HG03139 (cell line): ENCODE results near the gene CAPN5.
A peak's percentile ranks its signal among the peaks of the same experiment; 100 is the strongest.
"Not testable (repeated sequence)": the region's sequence is repeated elsewhere in the genome, so short reads cannot be mapped to it uniquely, and the experiment has no call there.

Experiments
- ATAC-seq: cut with Tn5 transposase; IDR thresholded peaks from one replicate; pipeline ENCODE4 v1.9.1; 2021; ENCODE audit not compliant: unreplicated experiment

The CAPN5 gene

DNA sequence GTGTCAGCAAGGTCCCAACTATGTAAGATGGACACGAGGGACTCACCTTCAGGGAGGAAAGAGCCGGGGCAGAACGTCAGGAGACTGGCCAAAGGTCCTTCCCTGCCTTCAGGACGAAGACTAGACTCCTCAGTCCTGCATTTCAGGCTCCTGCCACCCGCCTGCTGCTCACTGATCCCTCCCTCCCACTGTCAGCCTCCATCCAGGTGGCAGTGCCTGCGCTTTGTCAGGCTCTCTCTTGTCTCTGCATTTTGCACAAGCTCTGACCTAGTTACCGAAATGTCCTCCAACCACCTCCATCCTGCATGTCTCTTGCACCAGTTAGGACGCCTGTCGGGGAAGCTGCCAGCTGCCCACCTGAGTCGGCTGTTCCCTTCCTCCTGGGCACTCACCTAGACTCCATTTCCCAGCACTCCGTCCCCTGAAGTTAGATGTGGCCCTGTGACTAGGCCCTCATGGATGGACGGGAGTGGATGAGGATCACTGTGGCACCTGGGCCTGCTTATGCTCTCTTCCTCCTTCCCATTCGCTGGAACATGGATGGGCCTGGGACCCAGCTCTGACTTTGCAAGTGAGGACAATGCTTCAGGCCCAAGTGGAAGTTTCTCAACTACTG lies 24.6 kb upstream of the CAPN5 start:
- no peak for ATAC-seq

DNA sequence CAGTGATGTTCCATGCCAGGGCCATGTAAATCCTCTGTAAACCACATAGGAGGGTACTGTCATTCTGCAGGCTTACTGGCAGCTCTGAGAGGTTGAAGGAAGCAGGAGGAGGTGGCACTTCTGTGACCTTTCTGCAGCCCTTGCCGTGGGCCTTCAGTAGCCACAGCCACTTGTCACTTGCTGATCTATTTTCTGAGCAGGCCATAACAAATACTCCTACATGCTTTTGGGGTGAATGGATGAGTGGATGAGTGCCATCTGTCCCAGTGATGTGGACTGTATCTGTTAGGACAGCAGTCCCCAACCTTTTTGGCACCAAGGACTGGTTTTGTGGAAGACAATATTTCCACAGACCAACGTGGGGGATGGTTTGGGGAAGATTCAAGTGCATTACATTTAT lies 22.4 kb upstream of the CAPN5 start:
- no peak for ATAC-seq

DNA sequence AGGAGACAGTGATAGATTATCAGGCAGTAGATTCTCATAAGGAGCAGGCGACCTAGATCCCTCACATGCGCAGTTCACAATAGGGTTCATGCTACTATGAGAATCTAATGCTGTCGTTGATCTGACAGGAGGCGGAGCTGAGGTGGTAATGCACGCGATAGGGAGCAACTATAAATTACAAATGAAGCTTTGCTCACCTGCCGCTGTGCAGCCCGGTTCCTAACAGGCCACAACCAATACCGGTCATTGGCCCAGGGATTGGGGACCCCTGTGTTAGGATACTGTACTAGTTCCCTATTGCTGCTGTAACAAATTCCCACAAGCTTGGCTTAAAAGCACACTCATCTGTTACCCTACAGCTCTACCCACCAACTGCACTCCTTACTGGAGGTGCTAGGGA lies 21.9 kb upstream of the CAPN5 start:
- ATAC-seq, result no peak

DNA sequence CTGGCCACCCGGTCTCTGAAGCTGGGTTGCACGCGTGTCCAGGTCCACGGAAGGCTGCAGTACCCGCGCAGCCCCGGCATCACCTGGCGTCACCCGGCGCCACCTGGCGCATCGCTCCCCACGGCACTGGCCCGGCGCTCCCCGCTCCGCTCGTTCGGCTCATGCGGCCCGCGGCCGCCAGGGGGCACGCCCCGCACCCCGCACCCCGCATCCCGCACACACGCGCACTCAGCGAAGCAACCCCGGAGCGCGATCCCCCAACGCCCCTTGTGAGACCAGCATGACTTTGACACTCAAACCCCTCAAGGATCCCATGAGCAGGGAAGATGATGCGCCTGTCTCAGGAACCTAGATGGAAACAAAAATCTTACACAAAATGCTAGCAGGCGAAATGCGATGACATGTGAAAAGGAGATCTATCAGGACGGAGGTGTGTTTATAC lies 20.7 kb upstream of the CAPN5 start:
- no peak for ATAC-seq

DNA sequence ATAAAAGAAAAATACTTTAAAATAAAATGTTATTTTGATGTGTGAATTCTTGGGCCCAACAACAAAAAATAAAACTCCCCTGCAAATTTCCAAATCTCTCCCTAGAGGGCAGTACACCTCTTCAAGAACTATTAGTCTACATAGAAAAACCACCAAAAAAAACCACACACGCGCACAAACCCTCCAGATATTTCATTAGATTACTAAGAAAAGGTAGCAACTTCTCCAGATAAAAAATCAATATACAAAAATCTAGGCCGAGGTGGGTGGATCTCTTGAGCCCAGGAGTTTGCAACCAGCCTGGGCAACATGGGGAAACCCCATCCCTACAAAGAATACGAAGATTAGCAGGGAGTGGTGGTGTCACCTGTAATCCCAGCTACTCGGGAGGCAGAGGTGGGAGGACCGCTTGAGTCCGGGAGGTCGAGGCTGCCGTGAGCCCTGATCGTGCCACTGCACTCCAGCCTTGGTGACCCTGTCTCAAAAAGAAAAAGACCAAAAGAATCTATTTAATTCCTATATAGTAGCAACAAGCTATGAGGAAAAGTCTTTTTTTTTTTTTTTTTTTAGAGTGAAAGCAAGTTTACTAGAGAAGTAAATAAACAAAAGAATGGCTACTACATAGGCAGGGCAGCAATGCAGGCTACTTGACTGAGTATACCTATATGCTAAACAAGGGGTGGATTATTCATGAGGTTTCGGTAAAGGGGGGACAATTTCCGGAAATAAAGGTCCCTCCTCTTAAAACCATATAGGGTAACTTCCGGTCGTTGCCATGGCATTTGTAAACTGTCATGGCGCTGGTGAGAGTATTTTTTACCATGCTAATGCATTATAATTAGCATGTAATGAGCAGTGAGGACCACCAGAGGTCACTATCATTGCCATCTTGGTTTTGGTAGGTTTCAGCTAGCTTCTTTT lies 19.5 kb upstream of the CAPN5 start:
- ATAC-seq, result peak; percentile 74

DNA sequence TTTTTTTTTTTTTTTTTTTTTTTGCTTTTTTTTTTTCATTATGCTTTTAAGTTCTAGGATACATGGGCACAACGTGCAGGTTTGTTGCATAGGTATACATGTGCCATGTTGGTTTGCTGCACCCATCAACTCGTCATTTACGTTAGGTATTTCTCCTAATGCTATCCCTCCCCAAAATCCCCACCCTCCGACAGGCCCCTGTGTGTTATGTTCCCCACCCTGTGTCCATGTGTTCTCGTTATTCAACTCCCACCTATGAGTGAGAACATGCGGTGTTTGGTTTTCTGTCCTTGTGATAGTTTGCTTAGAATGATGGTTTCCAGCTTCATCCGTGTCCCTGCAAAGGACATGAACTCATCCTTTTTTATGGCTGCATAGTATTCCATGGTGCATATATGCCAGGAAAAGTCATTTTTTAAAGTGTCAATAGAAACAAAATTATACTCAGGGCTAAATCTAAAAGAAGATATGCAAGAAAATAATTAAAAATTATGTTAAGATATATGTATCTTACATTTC lies 18.8 kb upstream of the CAPN5 start:
- ATAC-seq, result not testable (repeated sequence)

DNA sequence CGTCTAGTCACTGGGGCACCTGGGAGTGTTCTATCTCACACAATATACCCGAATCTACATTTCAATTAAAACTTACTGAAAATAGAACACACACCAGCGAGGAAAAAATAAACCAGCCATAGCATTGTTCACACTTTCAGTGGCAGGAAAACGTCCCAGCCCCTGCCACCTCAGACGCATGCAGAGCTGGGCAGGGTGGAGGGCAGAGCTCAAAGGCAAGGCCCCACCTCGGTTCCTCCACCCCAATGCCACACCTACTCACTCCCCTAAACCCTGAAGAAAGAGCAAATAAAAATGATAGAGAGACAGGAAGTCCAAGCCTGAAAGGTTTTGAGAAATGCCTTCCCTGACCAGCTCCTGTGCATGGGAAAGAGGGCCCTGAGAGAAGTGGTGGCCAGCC lies 17.7 kb upstream of the CAPN5 start:
- no peak for ATAC-seq

DNA sequence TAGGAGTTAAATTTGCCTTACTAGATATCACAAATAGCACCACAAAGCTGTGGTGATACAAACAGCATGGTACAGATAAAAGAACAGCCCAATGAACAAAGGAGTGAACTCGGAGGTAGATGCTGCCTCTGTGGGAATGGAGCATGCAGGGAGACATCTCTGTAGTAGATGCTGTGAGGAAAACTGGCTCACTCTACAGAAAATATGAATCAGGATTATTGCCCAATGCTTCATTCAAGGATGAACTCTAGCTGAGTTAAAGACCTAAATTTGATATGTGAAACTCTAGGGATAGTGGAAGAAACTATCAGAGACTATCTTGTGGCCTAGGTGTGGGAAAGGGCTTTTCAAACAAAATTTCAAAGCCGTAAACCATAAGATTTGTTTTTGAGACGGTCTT lies 15.3 kb upstream of the CAPN5 start:
- no peak for ATAC-seq

DNA sequence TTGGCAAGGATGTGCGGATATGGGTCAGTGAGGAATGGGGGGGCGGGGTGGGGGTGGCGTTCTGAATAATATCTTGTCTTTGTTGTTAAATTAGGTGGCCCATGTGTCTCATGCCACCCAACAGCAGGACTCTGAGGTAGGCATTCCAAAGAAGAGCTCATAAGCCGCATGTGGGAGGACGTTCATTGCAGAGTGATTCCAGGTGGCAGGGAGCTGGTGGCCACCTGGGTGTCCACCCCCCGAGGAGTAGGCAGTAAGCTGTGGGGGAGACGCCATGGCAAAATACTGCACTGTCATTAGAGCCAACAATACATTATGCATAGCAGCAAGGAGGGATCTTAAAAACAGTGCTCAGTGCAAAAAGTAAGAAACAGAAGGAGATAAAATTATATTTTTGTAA lies 14.3 kb upstream of the CAPN5 start:
- no peak for ATAC-seq

DNA sequence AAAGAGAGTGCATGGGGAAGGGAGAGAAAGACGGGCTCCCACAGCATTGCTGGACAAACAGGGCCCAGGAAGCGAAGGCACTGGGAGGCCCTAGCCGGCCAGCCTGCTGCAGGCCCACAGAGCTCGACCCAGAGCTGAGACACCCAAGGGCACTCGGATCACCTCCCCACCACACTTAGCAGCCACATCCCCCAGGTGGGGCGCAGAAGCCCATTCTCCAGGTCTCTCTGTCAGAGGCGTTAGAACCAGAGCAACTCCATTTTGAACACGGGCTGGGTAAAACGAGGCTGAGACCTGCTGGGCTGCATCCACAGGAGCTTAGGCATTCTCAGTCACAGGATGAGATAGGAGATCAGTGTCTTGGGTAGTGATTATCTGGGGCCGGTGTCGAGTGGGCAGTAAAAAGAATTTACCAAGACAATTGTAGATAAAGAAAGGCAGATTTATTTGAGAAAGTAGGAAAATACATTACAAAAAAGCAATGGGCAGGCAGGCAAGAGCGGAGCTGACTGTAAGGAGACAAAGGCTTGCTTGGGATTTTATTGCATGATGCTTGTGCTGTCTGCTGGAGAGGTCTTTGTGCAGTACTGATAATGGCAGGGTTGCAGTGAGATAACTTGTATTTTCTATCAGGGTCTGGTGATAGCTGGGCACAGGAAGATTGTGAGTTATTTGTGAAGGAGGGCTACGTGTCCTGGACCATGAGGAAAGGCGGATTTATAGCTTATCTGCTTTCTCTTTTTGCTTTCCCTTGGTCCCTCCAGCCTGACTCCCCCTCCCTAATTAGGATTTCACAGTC lies 13.4 kb upstream of the CAPN5 start:
- ATAC-seq, result no peak

DNA sequence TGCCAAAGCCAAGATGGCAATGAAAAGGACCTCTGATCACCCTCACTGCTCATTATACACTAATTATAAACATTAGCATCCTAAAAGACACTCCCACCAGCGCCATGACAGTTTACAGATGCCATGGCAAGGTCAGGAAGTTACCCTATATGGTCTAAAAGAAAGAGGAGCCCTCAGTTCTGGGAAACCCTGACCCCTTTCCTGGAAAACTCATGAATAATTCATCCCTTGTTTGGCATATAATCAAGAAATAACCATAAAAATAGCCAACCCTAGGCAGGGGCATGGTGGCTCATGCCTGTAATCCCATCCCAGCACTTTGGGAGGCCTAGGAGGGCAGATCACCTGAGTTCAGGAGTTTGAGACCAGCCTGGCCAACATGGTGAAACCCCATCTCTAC lies 12.7 kb upstream of the CAPN5 start:
- no peak for ATAC-seq

DNA sequence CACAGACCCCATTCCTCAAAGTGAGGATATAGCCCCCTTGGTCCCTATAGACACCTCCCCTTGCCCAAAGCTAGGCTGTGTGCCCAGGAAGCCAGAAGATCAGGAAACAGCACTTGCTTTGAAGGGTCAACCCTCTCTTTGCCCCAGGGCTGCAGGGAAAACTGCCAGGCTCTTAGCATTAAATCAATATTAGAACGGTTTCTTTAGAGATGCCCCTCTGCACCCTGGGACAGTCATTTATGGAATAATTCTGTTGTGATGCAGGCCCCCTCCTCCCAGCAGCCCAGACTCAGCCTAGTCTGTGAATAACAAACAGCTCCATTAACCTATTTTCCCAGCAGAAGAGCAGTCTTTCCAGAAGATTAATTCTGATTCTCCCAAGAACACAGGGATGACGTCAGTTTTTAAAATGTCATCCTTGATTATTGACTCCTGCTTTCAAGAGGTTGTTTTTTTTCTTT lies 11.6 kb upstream of the CAPN5 start:
- ATAC-seq, result no peak

DNA sequence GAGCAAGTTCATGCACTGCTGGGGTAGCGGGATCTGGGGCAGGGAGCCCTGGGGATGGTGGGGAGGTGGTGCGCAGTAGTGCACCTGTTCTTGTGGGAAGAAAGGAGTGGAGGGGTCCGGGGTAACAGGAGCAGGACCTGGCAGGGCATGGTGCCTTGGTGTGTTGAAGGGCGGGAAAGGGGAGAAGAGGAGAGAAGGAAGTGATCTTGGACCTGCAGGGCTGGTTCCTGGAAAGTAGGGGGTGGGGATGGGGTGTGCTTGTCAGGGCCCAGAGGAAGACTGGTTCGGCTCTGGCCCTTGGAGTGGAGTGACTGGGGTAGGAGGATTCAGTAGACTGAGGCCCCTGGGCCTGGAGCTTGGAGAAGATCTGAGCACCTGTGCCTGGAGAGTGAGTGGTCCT lies 10.9 kb upstream of the CAPN5 start:
- ATAC-seq, result no peak

DNA sequence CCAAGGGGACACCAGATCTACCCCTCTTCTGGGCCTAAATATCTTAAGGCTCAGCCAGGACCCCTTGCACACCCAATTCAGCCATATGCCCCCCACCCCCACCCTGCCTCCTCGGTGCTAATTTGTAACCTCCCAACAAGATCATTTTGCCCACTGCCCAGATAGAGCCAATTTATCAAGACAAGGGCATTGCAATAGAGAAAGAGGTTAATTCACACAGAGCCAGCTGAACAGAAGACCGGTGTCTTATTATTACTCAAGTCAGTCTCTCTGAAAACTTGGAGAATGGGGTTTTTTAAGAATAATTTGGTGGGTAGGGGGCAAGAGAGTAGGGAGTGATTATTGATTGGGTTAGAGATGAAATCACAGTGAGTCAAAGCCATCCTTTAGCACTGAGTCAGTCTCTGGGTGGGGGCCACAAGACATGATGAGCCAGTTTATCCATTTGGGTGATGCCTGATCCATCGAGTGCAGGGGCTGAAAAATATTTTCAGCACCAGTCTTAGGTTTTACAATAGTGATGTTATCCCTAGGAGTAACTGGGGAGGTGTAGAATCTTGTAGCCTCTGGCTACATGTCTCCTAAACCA lies 9.9 kb upstream of the CAPN5 start:
- no peak for ATAC-seq

DNA sequence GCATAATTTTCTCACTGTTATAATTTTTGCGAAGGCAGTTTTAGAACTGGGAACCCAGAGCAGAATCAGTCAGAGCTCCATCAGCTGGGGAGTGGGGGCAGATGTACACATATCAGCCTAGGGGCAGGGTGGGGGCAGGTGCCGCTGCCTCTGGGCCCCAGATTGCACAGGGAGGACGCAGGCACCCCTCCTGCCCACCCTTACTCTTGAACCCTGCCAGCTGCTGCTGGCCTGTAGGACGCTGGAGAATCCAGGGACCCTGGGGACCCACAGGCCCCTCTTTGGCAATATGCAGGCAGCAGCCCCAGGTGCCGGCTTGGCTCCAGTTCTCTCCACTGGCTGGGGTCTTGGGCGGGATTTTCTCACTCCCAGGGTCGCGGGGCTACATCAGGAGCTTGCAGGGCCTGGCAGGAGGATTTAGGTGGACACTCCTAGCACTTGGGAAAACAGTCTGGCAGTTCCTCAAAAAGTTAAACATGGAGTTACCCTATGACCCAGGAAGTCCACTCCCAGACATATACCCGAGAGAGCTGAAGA lies 8.8 kb upstream of the CAPN5 start:
- no peak for ATAC-seq

DNA sequence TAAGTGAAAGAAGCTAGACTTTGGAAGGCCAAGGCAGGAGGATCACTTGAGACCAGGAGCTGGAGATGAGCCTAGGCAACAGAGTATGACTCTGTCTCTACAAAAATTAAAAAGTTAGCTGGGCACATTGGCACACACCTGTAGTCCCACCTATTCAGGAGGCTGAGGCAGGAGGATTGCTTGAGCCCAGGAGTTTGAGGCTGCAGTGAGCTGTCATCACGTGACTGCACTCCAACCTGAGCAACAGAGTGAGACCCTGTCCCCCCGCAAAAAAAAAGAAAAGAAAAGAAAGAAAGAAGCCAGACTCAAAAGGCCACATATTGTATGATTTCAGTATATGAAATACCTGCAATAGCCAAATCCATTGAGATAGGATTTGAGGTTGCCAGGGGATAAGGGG lies 7.9 kb upstream of the CAPN5 start:
- no peak for ATAC-seq

DNA sequence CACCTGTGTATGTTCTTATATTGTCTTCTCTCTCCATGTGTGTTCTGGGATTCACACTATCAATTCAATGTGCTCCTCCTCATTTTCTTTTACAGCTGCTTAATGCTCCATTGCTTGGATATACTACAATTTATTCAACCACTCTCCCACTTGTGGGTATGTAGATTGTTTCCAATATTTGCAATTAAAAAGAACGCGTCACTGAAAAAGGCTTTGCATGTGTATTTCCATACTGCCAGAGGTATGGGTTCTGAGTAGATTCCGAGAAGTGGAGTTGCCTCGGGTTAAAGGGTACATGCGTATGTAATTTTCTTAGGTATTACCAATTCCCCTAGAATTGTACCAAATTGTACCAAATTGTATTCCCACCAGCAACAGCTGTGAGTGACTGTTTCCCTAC lies 7.0 kb upstream of the CAPN5 start:
- no peak for ATAC-seq

DNA sequence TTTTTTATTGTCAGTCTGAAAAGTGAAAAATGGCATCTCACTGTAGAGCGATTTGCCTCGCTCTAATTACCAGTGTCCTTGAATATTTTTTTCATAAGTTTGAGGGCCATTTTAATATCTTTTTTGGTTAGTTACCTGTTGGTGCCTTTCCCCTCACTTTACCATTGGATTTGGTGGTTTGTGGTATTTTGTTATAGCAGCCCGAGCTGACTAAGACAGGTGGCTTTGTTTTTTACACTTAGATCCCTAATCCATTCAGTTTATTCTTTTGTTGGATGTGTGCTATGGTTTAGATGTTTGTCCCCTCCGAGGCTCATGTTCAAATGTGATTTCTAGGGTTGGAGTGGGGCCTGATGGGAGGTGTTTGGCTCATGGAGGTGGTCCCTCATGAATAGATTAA lies 6.5 kb upstream of the CAPN5 start:
- ATAC-seq, result no peak

DNA sequence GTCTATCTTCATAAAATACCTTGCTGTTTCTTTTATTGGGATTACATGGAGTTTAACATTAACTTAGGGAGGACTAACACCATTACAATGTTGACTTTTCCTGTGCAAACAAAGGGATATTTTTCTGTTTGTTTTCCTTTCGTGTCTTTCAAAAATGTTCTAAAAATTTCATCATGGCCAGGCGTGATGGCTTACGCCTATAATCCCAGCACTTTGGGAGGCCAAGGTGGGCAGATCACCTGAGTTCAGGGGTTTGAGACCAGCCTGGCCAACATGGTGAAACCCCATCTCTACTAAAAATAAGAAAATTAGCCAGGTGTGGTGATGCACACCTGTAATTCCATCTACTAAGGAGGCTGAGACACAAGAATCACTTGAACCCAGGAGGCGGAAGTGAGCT lies 5.5 kb upstream of the CAPN5 start:
- not testable (repeated sequence) for ATAC-seq

DNA sequence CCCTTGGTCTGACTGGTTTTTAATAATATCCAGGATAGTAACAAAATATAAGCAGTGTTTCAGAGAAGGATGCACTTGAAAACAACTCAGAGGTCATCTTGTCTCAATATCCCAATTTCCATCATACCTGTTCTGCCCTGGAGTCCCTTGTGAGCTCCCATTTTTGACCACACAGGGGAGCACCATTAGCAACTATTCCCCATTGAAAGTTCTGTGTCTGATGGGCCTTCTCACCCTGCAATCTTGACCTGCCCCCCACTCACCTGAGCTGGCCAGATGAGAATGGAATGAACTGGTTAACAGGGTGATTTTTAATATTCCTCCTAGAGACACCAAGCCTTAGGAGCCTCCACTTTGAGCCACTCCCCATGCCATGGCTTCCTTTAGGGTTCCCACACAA lies 3.8 kb upstream of the CAPN5 start:
- ATAC-seq, result no peak

DNA sequence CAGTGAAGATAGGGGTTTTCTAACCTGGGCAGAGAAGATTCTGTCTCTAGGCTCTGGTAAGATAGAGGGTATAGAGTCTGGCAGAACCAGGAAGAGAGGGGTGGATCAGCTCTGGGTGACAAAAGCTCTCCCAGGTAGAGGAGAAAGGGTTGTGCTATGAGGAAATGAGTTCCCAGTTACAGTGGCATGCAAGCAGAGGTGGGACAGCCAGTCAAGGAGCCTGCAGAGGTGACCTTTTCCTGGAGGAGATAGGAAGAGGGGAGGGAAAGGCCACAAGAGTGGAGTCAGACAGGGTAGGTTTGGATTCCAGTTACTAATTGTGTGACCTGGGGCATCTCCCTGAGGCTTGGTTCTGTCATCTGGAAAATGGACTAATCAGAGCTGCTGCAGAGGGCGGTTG lies 3.4 kb upstream of the CAPN5 start:
- ATAC-seq, result no peak
